GM18507 (cell line): ENCODE data around the gene EIF2B4.
"Not testable (repeated sequence)": the region's sequence is repeated elsewhere in the genome, so short reads cannot be mapped to it uniquely, and the experiment has no call there.

ENCODE experiments used
- DNase-seq: peaks from one replicate; pipeline ENCODE4 v3.0.0; 2011; ENCODE audit warnings: low read depth; ENCODE audit not compliant: insufficient read length; ENCODE audit errors: extremely low spot score
- FAIRE-seq: peaks from 2 replicates; lab custom pipeline; 2011; peaks lifted over from hg19 to GRCh38; lab: Jason Lieb, UNC

The EIF2B4 gene

DNA sequence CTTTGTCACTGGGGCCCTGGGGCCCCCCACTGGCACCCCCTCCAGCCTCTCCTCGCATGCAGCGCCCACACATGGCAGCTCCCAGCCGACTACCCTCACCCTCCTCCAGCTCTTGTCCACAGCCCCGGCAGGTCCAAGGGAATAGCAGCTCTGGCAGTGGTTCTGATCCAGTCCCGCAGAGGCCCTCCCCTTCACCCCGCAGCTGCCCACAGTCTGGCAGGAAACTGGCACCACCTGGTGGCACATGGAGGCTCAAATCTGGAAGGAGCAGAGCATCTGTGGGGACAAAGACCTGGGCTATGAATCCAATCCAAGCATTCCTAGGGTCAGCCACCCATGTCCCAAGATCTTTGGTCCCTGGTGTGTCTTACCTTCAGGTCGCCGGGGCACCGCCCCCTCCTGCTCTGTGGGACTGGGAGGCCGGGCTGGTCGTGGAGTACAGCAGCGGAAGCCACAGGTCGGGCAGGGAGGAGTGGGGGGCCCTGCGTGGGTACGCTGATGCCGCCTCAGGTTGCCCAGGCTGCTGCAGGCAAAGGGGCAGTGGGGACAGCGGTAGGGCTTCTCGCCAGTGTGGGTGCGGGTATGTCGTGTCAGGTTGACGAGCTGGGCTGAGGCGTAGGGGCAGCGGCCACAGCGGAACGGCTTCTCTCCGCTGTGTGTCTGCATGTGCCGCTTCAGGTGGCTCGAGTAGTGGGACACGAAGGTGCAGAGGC, 8.1 kb upstream of the EIF2B4 start:
- no peak for FAIRE-seq
- no peak for DNase-seq

GRCh38 chr2:27377618-27378095, 7.5 kb upstream of the EIF2B4 start:
- FAIRE-seq (no peak), DNase-seq (no peak)

- FAIRE-seq: no peak
Measured at GRCh38 chr2:27376866-27377617, 6.9 kb upstream of the EIF2B4 start.

DNA sequence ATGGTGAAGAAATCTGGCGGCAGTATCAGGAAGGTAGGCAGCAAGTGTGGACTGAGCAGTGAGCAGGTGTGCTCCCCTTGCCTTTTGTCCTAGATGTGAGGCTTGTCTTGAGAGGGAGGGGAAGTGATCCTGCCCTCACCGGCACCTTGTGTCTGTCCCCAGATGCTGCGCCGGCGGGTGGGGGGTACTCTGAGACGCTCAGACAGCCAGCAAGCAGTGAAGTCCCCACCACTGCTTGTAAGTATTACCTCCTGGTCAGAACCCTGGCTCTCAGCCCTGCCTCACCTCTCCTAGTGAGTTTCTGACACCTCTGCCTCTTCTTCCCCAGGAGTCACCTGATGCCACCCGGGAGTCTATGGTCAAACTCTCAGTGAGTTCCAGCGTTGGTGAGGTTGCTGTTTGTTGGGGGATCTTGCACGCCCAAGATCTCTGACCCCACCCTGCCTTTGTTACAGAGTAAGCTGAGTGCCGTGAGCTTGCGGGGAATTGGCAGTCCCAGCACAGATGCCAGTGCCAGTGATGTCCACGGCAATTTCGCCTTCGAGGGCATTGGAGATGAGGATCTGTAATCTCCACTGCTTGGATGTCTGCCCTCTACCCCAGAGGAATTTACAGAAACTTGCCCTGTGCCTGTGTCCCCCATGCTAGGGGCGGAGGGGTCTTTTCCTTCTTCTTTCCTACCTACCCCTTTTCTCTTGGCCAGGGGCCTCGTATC, 6.2 kb upstream of the EIF2B4 start:
- FAIRE-seq (no peak), DNase-seq (no peak)

More at GRCh38 chr2:27376866-27377617, 6.9 kb upstream of the EIF2B4 start:
- DNase-seq: no peak

GRCh38 chr2:27375513-27376099, 5.5 kb upstream of the EIF2B4 start:
- FAIRE-seq (no peak), DNase-seq (no peak)

- FAIRE-seq (no peak), DNase-seq (no peak)
Measured at GRCh38 chr2:27373567-27373966, 3.4 kb upstream of the EIF2B4 start.

GRCh38 chr2:27372937-27373336, 2.8 kb upstream of the EIF2B4 start:
- no peak for FAIRE-seq

DNA sequence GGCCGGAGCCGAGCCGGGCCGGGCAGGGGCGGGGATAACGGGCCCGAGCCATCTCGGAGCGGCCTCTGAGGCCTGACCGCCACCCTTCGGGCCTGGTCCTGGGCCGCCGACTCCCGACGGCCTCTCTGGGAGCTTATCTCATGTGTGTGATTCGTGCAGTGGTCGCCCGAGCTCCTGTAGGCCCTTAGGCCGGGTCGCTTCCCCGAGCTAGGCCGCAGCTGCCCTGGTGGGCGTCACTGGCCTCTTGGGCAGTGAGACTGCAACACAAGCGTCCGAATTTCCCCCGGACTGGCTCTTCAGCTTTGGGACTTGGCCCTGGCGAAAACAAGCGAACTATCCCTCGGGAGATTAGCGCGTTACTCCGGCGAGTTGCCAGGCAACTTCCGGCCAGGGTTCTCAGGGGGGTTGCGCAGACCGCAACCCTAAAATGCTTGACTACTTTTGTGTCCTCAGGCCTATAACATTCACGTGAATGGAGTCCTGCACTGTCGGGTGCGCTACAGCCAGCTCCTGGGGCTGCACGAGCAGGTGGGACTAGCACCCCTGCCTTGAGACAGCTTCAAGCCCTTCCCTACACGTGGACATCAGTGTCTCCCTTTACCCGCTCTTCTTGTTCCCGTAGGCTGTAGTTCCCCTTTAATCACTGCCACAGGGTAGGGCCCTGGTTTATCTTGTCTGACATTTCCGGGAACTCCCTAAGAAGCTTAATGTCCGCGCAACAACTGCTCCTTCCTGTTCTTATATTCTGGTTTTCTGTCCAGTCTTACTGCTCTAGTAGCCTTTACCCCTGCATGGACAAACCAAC, 880 bp upstream of the EIF2B4 start:
- DNase-seq (peak; percentile 25), FAIRE-seq (peak; percentile 64)

More at GRCh38 chr2:27372937-27373336, 2.8 kb upstream of the EIF2B4 start:
- no peak for DNase-seq

GRCh38 chr2:27369471-27370025, 590 bp downstream of the EIF2B4 start:
- peak; percentile 25 for DNase-seq

GRCh38 chr2:27363933-27364332, 6.2 kb downstream of the EIF2B4 start:
- DNase-seq: no peak
- no peak for FAIRE-seq

More at GRCh38 chr2:27369471-27370025, 590 bp downstream of the EIF2B4 start:
- FAIRE-seq: no peak

- no peak for DNase-seq
- no peak for FAIRE-seq
Measured at GRCh38 chr2:27362678-27363420, 7.3 kb downstream of the EIF2B4 start.

DNA sequence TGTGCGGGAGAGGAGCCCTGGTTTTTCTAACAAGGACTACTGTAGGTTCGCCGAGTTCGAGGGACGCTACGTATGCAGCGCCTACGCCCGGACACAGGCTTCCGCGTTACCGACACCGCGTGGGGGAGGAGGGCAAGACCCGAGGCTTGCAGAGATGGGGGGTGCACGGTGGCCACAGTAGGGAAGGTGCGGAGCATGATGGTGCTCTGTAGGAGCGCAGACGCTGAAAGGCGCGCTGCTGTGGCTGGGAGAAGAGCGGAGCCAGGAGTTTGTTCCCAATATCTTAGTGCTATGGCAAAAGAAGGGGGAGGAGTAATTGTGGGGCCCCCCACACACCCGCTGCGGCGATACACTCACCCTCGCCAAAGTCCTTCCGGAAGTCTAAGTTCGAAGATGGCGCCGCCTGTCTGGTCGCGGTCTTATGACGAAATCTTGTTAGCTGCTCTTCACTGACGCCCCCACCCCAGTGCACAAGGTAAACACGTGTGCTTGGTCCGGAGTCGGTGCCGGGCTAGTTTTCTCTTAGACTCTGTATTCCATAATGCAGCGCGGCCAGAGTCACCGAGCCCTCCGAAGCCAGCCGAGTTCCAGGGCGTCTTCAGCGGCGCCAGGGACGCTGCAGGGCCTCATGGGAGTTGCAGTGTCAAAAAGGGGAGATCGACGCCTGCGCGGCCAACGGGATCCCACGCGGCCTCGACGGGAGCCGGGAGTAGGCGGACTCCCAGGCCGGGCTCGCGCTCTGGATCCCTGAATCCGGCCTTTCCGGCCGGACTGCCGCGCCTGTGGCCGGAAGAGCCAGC, 13.6 kb downstream of the EIF2B4 start, which contains the start of gene GTF3C2:
TSS of gene GTF3C2 (minus strand) at position 383 of the 800 bp plus-strand sequence. CDS start 13,210 bp downstream, outside the sequence.
- peak; percentile 77 for DNase-seq
- peak; percentile 94 for FAIRE-seq

DNA sequence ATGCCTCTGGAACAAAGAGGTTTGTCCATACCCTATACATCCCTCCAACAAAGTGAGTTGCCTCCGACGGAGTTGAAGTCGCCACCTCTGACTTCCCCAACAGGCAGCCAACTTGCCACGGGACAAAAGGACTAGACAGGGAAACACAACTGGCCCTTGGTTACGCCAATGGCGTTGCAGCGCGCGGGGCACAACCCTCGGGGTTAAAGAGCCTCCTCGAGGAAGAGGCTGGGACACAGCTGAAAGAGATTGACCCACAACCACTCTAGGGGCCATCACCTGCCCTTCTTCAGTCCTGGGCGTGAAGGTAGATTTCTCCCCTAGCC, 14.1 kb downstream of the EIF2B4 start:
- peak; percentile 18 for DNase-seq
- FAIRE-seq: no peak

DNA sequence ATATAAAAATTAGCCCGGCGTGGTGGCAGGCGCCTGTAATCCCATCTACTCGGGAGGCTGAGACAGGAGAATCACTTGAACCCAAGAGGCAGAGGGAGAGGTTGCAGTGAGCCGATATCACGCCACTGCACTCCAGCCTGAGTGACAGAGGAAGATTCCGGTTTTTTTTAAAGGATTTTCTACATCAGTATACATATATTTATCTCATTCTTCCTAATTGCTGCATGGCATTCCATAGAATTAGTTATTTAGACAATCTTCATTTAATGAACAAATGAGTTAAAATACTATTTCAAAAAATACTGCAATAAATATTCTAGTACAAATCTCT, 15.6 kb downstream of the EIF2B4 start:
- DNase-seq: no peak
- FAIRE-seq: no peak

DNA sequence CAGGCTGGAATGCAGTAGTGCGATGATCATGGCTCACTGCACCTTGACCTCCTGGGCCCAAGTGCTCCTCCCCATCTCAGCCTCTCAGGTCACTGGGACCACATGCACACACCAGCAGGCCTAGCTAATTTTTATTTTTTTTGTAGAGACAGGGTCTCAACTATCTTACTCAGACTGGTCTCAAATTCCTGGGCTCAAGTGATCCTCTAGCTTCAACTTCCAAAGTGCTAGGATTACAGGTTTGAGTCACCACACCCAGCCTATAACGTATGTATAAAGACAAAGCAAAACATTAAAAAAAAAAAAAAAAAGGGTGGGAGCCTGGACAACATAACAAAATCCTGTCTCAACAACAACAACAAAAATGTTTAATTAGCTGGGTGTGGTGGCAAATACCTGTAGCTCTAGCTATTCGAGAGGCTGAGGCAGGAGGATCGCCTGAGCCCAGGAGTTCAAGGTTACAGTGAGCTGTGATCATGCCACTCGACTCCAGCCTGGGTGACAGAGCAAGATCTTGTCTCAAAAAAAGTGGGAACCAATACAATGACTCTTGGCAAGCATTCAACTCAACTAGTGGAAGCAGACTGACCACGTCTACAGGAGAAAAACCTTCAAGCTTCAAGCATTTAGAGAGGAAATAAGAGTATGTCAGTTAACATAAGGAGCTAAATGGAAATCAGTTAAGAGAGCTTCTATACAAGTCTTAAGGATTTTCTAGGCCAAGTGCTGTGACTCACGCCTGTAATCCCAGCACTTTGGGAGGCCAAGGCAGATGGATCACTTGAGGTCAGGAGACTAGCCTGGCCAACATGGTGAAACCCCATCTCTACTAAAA, 16.2 kb downstream of the EIF2B4 start:
- FAIRE-seq: no peak
- DNase-seq: no peak

GRCh38 chr2:27353386-27353761, 16.8 kb downstream of the EIF2B4 start:
- not testable (repeated sequence) for FAIRE-seq, DNase-seq
